Right ventricle myocardium superior (tissue), 1 donor: ENCODE data around the gene GSG1L2. TPM values are rescaled to one million over a fixed set of nuclear protein-coding genes. Genes with fewer than 3 reads are reported as not detected.

Experiments
- ATAC-seq: fragments of 200-7000 bp; cut with Tn5 transposase; one replicate; pipeline ENCODE4 v1.9.1; 2020; ENCODE audit warnings: mild to moderate bottlenecking; ENCODE audit not compliant: poor library complexity
- DNase-seq: peaks from one replicate; pipeline ENCODE4 v3.0.0-alpha.2; 2020
- intact Hi-C: fragments of 100-400 bp; cut with DNase I; formaldehyde crosslinking; loops from one replicate; pipeline ENCODE4 v1.11.2; 2022
- total RNA-seq: library from RNA; stranded (reverse); fragmentation: NEBNext Ultra II Directional; extraction: Animal tissue kit (Norgen Biotek cat#: 25700); gene quantifications from one replicate; pipeline ENCODE4 v1.2.1, GENCODE V29; 2021
- donor health status: DM: no; HTN: yes; CAD: no; lungs with severe emphysema.

The GSG1L2 gene
- total RNA-seq, 1 donor from 2014 or later, result not detected

- intact Hi-C loops, result no loop called here
- ATAC-seq (peak; percentile 45), DNase-seq (no peak)
Observed at GRCh38 chr17:9763643-9764042, 58.2 kb downstream of the GSG1L2 start.

- DNase-seq (no peak), ATAC-seq (no peak)
- intact Hi-C loops, result no loop called here
Observed at GRCh38 chr17:9760266-9760665, 61.6 kb downstream of the GSG1L2 start.

- DNase-seq, result no peak
- intact Hi-C loops, result no loop called here
- ATAC-seq, result no peak
Observed at GRCh38 chr17:9755083-9755482, 66.8 kb downstream of the GSG1L2 start.

Other genes with a start within 250 kb of the GSG1L2 start
- 62.8 TPM for gene STX8, start 246.3 kb downstream of the GSG1L2 start, total RNA-seq
- 0.38 TPM for gene CFAP52, start 245.4 kb downstream of the GSG1L2 start, total RNA-seq
- not detected for gene USP43, start 176.6 kb downstream of the GSG1L2 start, total RNA-seq
- 71.6 TPM for gene DHRS7C, start 30.5 kb downstream of the GSG1L2 start, total RNA-seq
- gene GLP2R, start 3.8 kb upstream of the GSG1L2 start, total RNA-seq, result 0.11 TPM
- gene RCVRN, start 83.2 kb upstream of the GSG1L2 start, total RNA-seq, result not detected